Inflammatory macrophage (primary cell): ENCODE data around the gene XYLT1.

Experiments used
- DNase-seq, 2 donors: peaks; one replicate each; pipeline ENCODE4 v3.0.0-alpha.2; 2020 to 2022

Gene XYLT1

DNA sequence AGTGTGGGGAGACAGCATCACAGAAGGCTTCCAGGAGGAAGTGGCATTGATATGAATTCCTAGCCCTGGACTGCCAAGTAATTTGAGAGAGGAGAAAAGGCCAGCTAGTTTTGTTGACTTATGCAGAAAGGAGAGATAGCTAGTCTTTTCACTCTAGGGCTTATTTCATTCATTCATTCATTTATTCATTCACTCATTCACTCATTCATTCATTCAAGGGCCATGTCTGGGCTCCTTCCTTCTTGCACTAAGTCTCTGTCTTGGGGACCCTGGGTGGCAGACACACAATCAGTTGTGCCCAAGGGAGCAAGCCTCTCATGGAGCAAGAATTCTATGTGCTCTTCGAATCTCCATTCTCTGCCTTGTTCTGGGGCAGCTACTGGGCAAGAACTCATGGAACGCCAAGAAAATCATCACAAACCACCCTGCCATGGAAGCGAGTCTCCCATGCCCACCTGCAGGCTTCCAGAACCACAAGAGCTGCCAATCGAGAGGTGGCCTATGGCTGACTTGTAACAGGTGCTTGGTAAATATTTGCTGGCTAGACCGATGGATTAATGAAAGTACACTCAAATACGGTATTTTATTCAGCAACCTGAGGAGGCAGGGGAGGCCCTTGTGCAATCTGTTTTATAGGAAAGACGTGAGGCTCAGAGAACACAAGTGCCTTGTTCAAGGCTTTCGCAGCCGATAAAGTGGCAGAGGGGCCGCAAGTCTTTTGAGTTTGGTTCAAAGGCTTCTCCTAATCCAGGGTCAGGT, 223.6 kb downstream of the XYLT1 start:
- DNase-seq: no peak

- no peak for DNase-seq
Measured at GRCh38 chr16:17246268-17246885, 224.4 kb downstream of the XYLT1 start.

- no peak for DNase-seq
Measured at GRCh38 chr16:17245776-17246175, 225.0 kb downstream of the XYLT1 start.

GRCh38 chr16:17244872-17245551, 225.7 kb downstream of the XYLT1 start:
- DNase-seq: no peak

DNA sequence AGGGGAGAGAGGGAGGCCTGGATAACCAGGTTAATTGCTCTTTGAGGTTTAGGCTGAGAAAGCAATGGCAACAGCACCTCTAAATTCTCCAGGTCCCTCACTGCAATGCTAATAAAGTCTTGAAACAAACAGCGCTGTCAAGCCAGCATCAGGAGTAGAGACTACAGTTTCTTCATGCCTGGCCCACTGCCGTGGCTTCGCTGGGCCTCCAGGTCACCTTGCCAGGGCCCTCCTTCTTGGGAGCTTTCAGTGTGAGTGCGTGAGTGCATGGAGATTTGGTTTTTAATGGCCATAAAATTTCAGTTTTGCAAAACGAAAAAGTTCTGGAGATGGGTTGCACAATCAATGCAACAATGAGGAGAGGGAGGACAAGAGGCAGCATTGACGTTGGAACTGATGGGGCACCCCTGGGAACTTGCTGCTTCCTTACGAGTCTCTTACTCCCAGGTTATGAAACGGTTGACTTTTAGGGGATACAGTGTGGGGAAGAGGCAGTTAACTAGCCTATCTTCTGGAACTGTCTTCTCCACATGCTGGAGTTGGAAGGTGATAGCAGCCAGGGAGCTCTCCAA, 229.4 kb downstream of the XYLT1 start:
- DNase-seq: no peak

DNA sequence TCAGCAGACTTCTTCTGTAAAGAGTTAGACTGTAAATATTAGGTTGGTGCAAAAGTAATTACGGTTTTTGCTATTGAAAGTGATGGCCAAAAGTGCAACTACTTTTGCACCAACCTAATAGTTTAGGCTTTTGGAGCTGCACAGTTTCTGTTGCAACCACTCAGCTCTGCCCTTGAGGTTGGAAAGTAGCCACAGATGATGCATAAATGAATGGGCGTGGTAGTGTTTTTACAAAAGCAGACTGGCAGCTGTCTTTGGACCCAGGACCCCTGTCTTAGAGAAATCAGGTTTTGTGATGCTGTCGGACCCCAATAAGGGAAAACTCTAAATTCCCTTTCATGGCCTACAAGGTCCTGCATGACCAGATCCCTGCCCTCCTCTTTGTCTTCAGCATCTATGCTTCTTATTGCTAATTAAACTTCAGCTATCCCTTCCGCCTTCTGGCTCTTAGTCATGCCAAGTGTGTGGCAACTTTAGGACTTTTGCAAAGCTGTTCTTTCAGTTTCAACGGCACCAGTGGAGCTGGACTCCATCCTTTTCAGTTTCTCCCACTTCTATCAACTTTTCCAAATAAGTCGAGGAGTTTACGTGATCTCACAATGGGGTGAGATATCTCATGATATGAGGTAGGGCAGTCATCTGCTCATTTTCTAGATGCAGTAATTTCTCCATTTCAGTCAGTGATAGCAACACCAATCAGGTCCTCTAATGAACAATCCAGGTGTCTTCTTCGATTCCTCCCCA, 232.3 kb downstream of the XYLT1 start:
- peak; percentile 73 to 74 for DNase-seq

DNA sequence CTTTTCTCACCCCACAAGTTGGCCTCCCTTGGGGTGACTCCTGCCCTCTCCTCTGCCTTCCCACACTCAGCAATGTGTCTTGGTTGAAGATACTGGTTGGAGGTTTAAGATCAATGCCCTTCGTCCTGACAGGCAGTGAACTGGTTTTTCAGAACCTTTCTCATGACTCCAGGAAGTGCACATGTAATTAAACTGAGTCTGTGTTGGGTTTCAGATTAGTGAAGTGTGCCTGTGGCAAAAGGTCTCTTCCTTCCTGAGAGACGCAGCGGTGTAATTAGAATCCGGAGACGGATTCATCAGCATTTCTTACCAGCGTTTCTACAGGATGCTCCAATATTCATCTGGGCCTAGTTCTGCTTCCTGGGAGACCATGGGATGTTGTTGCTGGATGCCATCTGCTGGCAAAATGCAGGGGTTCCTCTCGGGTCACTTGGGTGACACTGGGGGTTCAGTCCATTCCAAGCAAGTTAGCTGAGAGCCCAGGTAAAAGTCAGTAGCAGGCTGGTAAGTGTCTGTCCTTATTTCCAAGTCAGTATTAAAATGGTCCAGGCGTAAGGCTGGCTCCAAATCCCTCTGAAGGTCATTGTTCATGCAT, 233.3 kb downstream of the XYLT1 start:
- peak in 1 of 2 donors; percentile 11 for DNase-seq

- peak; percentile 60 for DNase-seq
Measured at GRCh38 chr16:17235147-17235815, 235.5 kb downstream of the XYLT1 start.

DNA sequence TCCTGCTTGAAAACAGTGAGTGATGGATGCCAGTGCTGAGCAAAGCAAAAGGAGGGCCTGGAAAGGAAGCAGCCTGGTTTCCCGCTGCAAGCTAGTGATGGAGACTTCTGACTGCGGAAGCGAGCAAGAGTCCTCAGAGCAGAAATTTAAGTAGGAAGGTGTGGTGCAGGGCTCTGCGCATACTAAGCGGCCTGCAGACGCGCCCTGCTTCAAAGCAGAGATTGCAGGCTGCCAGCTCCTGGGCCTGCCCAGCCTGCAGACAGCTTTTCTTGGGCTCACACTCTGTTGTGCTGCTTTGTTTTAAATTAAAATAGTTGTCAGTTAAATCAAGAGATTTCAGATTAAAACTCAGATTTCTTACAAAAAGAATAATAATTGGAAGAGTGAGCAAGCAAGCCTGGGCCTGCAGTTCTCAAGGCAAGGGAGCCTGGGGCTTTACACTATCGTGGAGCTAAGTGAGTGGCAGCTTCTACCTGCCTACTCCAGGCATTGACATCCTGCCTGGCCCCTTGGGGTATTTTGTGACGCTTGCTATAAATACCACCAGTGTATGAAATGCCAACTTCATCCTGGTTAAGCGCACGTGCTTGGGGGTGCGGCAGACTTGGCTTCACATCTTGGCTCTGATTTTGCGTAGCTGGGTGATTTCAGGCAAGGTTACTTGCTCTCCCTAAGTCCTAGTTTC, 237.3 kb downstream of the XYLT1 start:
- DNase-seq: no peak

DNA sequence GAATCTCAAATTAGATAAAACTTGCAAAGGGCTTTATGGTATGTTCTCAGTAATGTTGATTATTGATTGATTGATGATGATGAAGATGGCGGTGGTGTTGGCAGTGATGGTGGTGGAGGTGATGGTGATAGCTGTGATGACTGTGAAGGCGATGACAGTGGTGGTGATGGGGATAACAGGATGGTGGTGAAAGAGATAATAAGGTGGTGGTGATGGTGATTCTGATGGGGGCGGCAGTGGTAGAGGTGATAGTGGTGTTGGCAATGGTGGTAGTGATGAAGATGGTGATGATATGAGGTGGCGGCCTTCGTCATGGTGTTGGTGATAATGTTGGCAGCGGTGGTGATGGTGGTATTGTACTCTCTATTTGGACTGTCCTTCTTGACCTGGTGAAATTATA, 238.3 kb downstream of the XYLT1 start:
- DNase-seq: no peak

DNA sequence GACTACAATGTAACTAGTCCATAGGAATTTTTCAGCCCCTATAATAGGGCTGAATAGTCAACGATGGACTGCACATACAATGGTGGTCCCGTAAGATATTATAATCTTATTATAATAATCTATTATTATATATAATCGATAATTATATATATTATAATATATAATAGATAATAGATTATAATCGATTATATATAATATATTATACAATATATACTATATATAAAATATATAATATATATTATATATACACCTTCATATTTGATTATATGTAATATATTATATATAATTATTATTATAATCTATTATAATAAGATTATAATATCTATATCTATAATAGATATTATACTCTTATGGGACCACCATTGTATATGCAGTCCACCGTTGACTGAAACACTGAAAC, 238.8 kb downstream of the XYLT1 start:
- DNase-seq: no peak

GRCh38 chr16:17230932-17231581, 239.7 kb downstream of the XYLT1 start:
- DNase-seq: no peak

GRCh38 chr16:17229766-17230165, 241.0 kb downstream of the XYLT1 start:
- DNase-seq: no peak

DNA sequence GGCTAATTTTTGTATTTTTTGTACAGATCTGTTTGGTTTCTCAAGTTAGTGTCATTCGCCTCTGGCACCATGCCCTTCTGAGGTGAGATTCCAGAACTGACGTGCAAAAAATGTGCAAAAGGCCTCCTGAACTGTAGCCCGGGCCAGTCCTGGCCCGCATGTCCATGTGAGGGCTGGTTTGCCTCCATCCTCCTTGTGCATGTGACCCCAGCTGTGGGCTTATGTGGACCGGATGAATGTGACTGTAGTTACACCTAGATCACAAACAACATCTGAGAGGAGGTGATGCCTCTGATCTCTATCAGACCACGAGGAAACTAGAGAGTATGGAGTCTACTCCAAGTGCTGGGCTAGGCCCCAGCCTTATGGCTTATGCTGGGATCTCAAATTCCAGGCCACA, 241.6 kb downstream of the XYLT1 start:
- no peak for DNase-seq

DNA sequence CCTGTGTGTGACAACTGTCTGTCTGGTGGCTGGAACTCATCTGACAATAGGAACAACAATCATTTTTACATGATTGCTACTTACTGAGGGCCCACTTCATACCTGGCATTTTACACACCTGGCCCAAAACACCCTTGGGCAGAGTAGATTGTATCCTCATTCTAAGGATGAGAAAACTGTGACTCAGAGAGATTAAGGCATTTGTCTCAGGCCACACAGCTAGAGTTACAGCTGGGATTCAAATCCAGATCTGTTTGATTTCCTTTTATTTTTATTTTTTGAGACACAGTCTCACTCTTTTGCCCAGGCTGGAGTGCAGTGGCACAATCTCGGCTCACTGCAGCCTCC, 242.1 kb downstream of the XYLT1 start:
- no peak for DNase-seq

DNA sequence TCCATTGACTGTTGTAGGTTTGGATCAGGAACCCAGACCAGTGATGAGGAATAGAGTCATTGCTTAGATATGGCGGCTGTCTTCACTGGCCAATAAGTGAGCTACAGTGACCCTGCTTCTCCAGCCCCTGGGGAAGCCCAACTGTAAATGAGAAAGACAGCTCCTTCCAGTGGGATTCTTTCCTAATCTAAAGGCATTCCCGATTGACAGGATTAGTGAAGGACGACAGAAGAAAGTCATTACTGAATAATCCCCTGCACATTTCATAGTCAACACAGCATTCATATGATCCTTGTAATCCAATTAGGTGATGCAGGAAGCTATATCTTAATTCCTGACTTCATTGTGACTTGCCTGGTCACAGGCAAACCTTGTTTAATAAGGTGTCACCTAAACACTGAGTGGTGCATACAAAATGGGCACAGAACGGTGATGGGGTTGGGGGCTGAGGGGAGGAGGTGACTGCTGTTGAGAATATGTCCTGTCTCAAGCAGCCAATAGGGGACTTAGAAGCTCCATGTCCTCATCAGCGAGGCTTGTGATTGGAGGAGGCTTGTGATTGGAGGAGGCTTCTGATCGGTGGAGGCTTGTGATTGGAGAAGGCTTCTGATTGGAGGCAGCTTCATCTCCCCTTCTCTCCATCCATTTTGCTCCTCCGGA, 242.6 kb downstream of the XYLT1 start:
- DNase-seq: no peak

GRCh38 chr16:17227278-17227677, 243.5 kb downstream of the XYLT1 start:
- DNase-seq: no peak

- DNase-seq: no peak
Measured at GRCh38 chr16:17225541-17225940, 245.2 kb downstream of the XYLT1 start.

GRCh38 chr16:17224879-17225281, 245.9 kb downstream of the XYLT1 start:
- DNase-seq: peak; percentile 71 to 72

GRCh38 chr16:17224350-17224749, 246.4 kb downstream of the XYLT1 start:
- no peak for DNase-seq
